ENCODE results near the gene CASZ1. TPM values are rescaled to one million over a fixed set of nuclear protein-coding genes. Genes with fewer than 3 reads are reported as not detected.

Gene CASZ1
- total RNA-seq, 4 donors from 2014 or later, result 5.2 to 38.5 (median 18.7) TPM

- no peaks in the 10 kb centered on the region for H3K27me3 ChIP-seq
- intact Hi-C loops (cut with DNase I), result no loop called here
- 65 to 96% methylated on average over 18 of the region's 52 CpGs for WGBS, 2 donors
- H3K9me3 ChIP-seq, result no peaks in the 10 kb centered on the region
- H3K4me1 ChIP-seq, result peaks cover 0 to 12% of the 10 kb centered on the region in 2 donors
- peak overlapping the region in 2 of 3 donors; percentile 44 to 50 for H3K27ac ChIP-seq
- no peak overlapping the region for H3K4me3 ChIP-seq (replicated peaks in 1 of 3)
- no peaks in the 10 kb centered on the region for H3K36me3 ChIP-seq
- DNase-seq, result peak; percentile 87 to 91
- TF ChIP-seq CTCF (IDR thresholded peaks at IDR 0.05), result no peak
- TF ChIP-seq POLR2A (IDR thresholded peaks at IDR 0.05), result no peak
These were observed 136.6 kb downstream of the CASZ1 start for GRCh38 chr1:10659646-10660540.

- Histone ChIP-seq H3K4me1 (peaks cover 0 to 12% of the 10 kb centered on the region in 2 donors), H3K36me3 (peaks cover 0 to 1% of the 10 kb centered on the region in 2 donors), H3K27ac (peak overlapping the region in 1 of 3 donors; percentile 44), H3K4me3 (replicated peaks in 1 of 3) (no peak overlapping the region), H3K27me3 (no peaks in the 10 kb centered on the region), H3K9me3 (no peaks in the 10 kb centered on the region)
- 93 to 94% methylated on average over 18 of the region's 18 CpGs for WGBS, 2 donors
- intact Hi-C loops (cut with DNase I), result no loop called here
- no peak for TF ChIP-seq CTCF (IDR thresholded peaks at IDR 0.05)
- TF ChIP-seq POLR2A (IDR thresholded peaks at IDR 0.05), result no peak
- DNase-seq, result no peak
These were observed 137.2 kb downstream of the CASZ1 start for GRCh38 chr1:10659218-10659617.

GRCh38 chr1:10658396-10659066, 137.9 kb downstream of the CASZ1 start:
- whole genome bisulfite sequencing, 2 donors, result 80 to 97% methylated on average over 6 to 12 of the region's 19 CpGs
- TF ChIP-seq POLR2A (IDR thresholded peaks at IDR 0.05) (no peak), CTCF (IDR thresholded peaks at IDR 0.05) (no peak)
- Histone ChIP-seq H3K27ac (no peak overlapping the region), H3K4me3 (replicated peaks in 1 of 3) (no peak overlapping the region), H3K36me3 (peaks cover 0 to 8% of the 10 kb centered on the region in 2 donors), H3K9me3 (no peaks in the 10 kb centered on the region), H3K4me1 (peaks cover 0 to 12% of the 10 kb centered on the region in 2 donors), H3K27me3 (no peaks in the 10 kb centered on the region)
- intact Hi-C loops (cut with DNase I), result no loop called here
- no peak for DNase-seq

GRCh38 chr1:10657088-10657847, 139.2 kb downstream of the CASZ1 start:
- no peak overlapping the region for H3K27ac ChIP-seq
- DNase-seq, result no peak
- intact Hi-C loops (cut with DNase I), result no loop called here
- H3K9me3 ChIP-seq, result no peaks in the 10 kb centered on the region
- peaks cover 5 to 13% of the 10 kb centered on the region in 2 donors for H3K4me1 ChIP-seq
- 75 to 83% methylated on average over 27 to 29 of the region's 29 CpGs for WGBS, 2 donors
- peaks cover 0 to 11% of the 10 kb centered on the region in 2 donors for H3K36me3 ChIP-seq
- H3K27me3 ChIP-seq, result no peaks in the 10 kb centered on the region
- H3K4me3 ChIP-seq (replicated peaks in 1 of 3), result no peak overlapping the region
- no peak for TF ChIP-seq CTCF (IDR thresholded peaks at IDR 0.05)
- TF ChIP-seq POLR2A (IDR thresholded peaks at IDR 0.05), result no peak

Data from thyroid gland (tissue), 4 donors.